IMR-90 (cell line): Measurements from ENCODE around the gene TNS1.

Experiments used
- CTCF ChIP-seq: conservative IDR thresholded peaks from 2 replicates; pipeline ENCODE4 v1.5.1; 2012; ENCODE audit warnings: mild to moderate bottlenecking, low read depth, low read length, improper control_type of control experiment
- MAFK ChIP-seq: IDR thresholded peaks from 2 replicates; pipeline ENCODE4 v1.6.1; 2012; ENCODE audit warnings: low read depth, low read length, improper control_type of control experiment
- RAD21 ChIP-seq: IDR thresholded peaks from 2 replicates; pipeline ENCODE4 v1.6.1; 2012; ENCODE audit warnings: low read length, improper control_type of control experiment

- TF ChIP-seq MAFK (no peak), CTCF (peak; percentile 63), RAD21 (peak; percentile 75)
Observed at GRCh38 chr2:217943446-217944321, 59.1 kb downstream of the TNS1 start.
